A549 (cell line): ENCODE results near the gene NRG3. TPM values are rescaled to one million over a fixed set of nuclear protein-coding genes. Genes with fewer than 3 reads are reported as not detected.

ENCODE experiments used
- ATAC-seq, 2 experiments: fragments of 200-7000 bp in 1 of 2; fragments of >200 bp in 1 of 2; cut with Nextera tagmentation in 1 of 2; cut with Tn5 transposase in 1 of 2; 3 replicates each; pipeline versions ENCODE4 v1.8.0 to v1.9.1; 2018 to 2020; ENCODE audit warnings: mild to moderate bottlenecking in 1 of 2, moderate library complexity in 1 of 2
- CTCF ChIA-PET: fragments of 300-600 bp; sonication (Branson Sonifier 250); formaldehyde crosslinking; extraction: SDS; loops from one replicate; lab custom pipeline; 2021; ENCODE audit warnings: antibody characterized with exemption, inconsistent platforms; lab: Yijun Ruan, JAX
- POLR2A ChIA-PET: fragments of 350-600 bp; formaldehyde crosslinking; extraction: SDS; loops from one replicate; lab custom pipeline; 2021; ENCODE audit warnings: antibody characterized with exemption, inconsistent platforms; lab: Yijun Ruan, JAX
- DNase-seq, 2 experiments: peaks; one replicate each; pipeline versions ENCODE4 v3.0.0 to v3.0.0-alpha.2; 2011 to 2016; ENCODE audit warnings: low read depth in 1 of 2, low spot score in 1 of 2
- FAIRE-seq: peaks from 2 replicates; lab custom pipeline; 2011; peaks lifted over from hg19 to GRCh38; lab: Jason Lieb, UNC
- H3K27ac ChIP-seq, 2 experiments: fragments of >200 bp; sonication (Bioruptor Twin); formaldehyde crosslinking; 3 replicates each; pipeline ENCODE4 v1.5.1; 2016 to 2017
- H3K4me1 ChIP-seq: fragments of >200 bp; sonication (Bioruptor Twin); formaldehyde crosslinking; 3 replicates; pipeline ENCODE4 v1.6.1; 2016
- H3K4me2 ChIP-seq: fragments of >200 bp; sonication (Bioruptor Twin); formaldehyde crosslinking; 3 replicates; pipeline ENCODE4 v1.6.1; 2016
- H3K4me3 ChIP-seq: fragments of >200 bp; sonication (Bioruptor Twin); formaldehyde crosslinking; 3 replicates; pipeline ENCODE4 v1.5.1; 2016
- H3K9me3 ChIP-seq: fragments of >200 bp; sonication (Bioruptor Twin); formaldehyde crosslinking; 3 replicates; pipeline ENCODE4 v1.6.1; 2016
- ATOH8 ChIP-seq: fragments of 250-450 bp; sonication (Bioruptor Pico); IDR thresholded peaks from 2 replicates; pipeline ENCODE4 v1.5.0; 2020; ENCODE audit warnings: low read depth, mild to moderate bottlenecking, moderate library complexity
- BCL3 ChIP-seq: fragments of >200 bp; sonication (Bioruptor Twin); formaldehyde crosslinking; IDR thresholded peaks from 3 replicates; pipeline ENCODE4 v1.6.1; 2016
- CBX2 ChIP-seq: fragments of 200-600 bp; sonication (generic); IDR thresholded peaks from 2 replicates; pipeline ENCODE4 v1.6.1; 2016; ENCODE audit warnings: low read depth, mild to moderate bottlenecking, borderline replicate concordance
- CHD4 ChIP-seq: fragments of 200-600 bp; sonication (generic); IDR thresholded peaks from 2 replicates; pipeline ENCODE4 v1.6.1; 2016; ENCODE audit warnings: antibody characterized with exemption, mild to moderate bottlenecking, borderline replicate concordance
- CTCF ChIP-seq: fragments of >200 bp; sonication (Bioruptor Twin); formaldehyde crosslinking; IDR thresholded peaks from 3 replicates; pipeline ENCODE4 v1.5.1; 2016
- EHMT2 ChIP-seq: fragments of 200-600 bp; sonication (generic); IDR thresholded peaks from 2 replicates; pipeline ENCODE4 v1.6.1; 2016; ENCODE audit warnings: antibody characterized with exemption, low read depth, mild to moderate bottlenecking, moderate library complexity
- GATA3 ChIP-seq: IDR thresholded peaks from 2 replicates; pipeline ENCODE4 v1.6.1; 2012; ENCODE audit warnings: borderline replicate concordance
- HDAC2 ChIP-seq: fragments of 200-600 bp; sonication (generic); IDR thresholded peaks from 2 replicates; pipeline ENCODE4 v1.6.1; 2016
- HES2 ChIP-seq: fragments of >200 bp; sonication (Bioruptor Twin); formaldehyde crosslinking; IDR thresholded peaks from 2 replicates; pipeline ENCODE4 v1.6.1; 2016
- HMGXB4 ChIP-seq: fragments of 250-450 bp; sonication (Bioruptor Pico); IDR thresholded peaks from 2 replicates; pipeline ENCODE4 v1.5.0; 2021; ENCODE audit warnings: mild to moderate bottlenecking, moderate library complexity, borderline replicate concordance
- HOXB5 ChIP-seq: fragments of 250-450 bp; sonication (Bioruptor Pico); IDR thresholded peaks from 2 replicates; pipeline ENCODE4 v1.5.0; 2020; ENCODE audit warnings: mild to moderate bottlenecking, moderate library complexity
- MYC ChIP-seq: IDR thresholded peaks from 2 replicates; pipeline ENCODE4 v1.6.1; 2012; ENCODE audit warnings: mild to moderate bottlenecking, inconsistent platforms, low read length, improper control_type of control experiment, borderline replicate concordance
- NFE2L2 ChIP-seq: fragments of 150-350 bp; conservative IDR thresholded peaks from 2 replicates; pipeline ENCODE4 v1.6.1; 2014; ENCODE audit warnings: low read length
- NPAS2 ChIP-seq: fragments of 250-450 bp; sonication (Bioruptor Pico); IDR thresholded peaks from 2 replicates; pipeline ENCODE4 v1.8.0; 2022; ENCODE audit warnings: mild to moderate bottlenecking, moderate library complexity, borderline replicate concordance
- NR3C1 ChIP-seq: fragments of >200 bp; sonication (Bioruptor Twin); formaldehyde crosslinking; IDR thresholded peaks from 3 replicates; pipeline ENCODE4 v1.6.1; 2017
- PHF8 ChIP-seq: fragments of 200-600 bp; sonication (generic); IDR thresholded peaks from 2 replicates; pipeline ENCODE4 v1.6.1; 2016; ENCODE audit warnings: low read depth, mild to moderate bottlenecking, antibody characterized with exemption, moderate library complexity, borderline replicate concordance
- POLR2AphosphoS2 ChIP-seq: conservative IDR thresholded peaks from 2 replicates; pipeline ENCODE4 v1.6.1; 2012; ENCODE audit warnings: low read length, improper control_type of control experiment, inconsistent platforms
- RNF2 ChIP-seq: fragments of 200-600 bp; sonication (generic); IDR thresholded peaks from 2 replicates; pipeline ENCODE4 v1.6.1; 2016; ENCODE audit warnings: low read depth, mild to moderate bottlenecking, antibody characterized with exemption, moderate library complexity, borderline replicate concordance
- SMC3 ChIP-seq: fragments of >200 bp; sonication (Bioruptor Twin); formaldehyde crosslinking; IDR thresholded peaks from 3 replicates; pipeline ENCODE4 v1.6.1; 2018; ENCODE audit warnings: inconsistent platforms
- USF2 ChIP-seq: fragments of 450-650 bp; IDR thresholded peaks from 2 replicates; pipeline ENCODE4 v1.6.1; 2014; ENCODE audit warnings: antibody characterized with exemption
- ZFP36 ChIP-seq: fragments of 450-650 bp; IDR thresholded peaks from 2 replicates; pipeline ENCODE4 v1.6.1; 2014; ENCODE audit warnings: borderline replicate concordance; ENCODE audit not compliant: partially characterized antibody
- ZSCAN20 ChIP-seq: fragments of 250-450 bp; sonication (Bioruptor Pico); IDR thresholded peaks from 2 replicates; pipeline ENCODE4 v1.8.0; 2022; ENCODE audit warnings: mild to moderate bottlenecking, moderate library complexity
- WGBS: methylation state at CpG from one replicate; pipeline ENCODE4 v1.1.6; 2017; ENCODE audit errors: missing lambda C conversion rate; 5-methylcytosine and 5-hydroxymethylcytosine counted together
- polyA plus RNA-seq, 4 experiments: library from polyadenylated mRNA; depleted of rRNA in 3 of 4; stranded (reverse); fragments of >200 nt; fragmentation: RNase III in 1 of 4; extraction: RNeasy Plus Mini Kit Qiagen cat#74134 plus additional on column Dnase treatment in 1 of 4; gene quantifications; 2 replicates in 3 of 4; 3 replicates in 1 of 4; pipeline ENCODE4 v1.2.3, GENCODE V29; 2011 to 2017

NRG3 gene
- polyA plus RNA-seq, 2 of the 4 experiments (the other 2 are of a cell fraction), result not detected

- Histone ChIP-seq H3K9me3 (no peaks in the 10 kb centered on the region), H3K4me1 (no peaks in the 10 kb centered on the region), H3K4me3 (no peak overlapping the region), H3K4me2 (no peak overlapping the region), H3K27ac (no peak overlapping the region)
- DNase-seq (no peak), FAIRE-seq (no peak), ATAC-seq (no peak)
- WGBS, result 2% methylated on average over 7 of the region's 7 CpGs
- TF ChIP-seq HOXB5 (CRISPR knock-in tag) (no peak), HDAC2 (no peak), NR3C1 (no peak), GATA3 (no peak), MYC (no peak)
- POLR2A ChIA-PET, result no interaction called here
- CTCF ChIA-PET, result no interaction called here
Measured at GRCh38 chr10:82194419-82194818, 319.4 kb downstream of the NRG3 start.

- TF ChIP-seq HMGXB4 (CRISPR knock-in tag) (no peak), BCL3 (no peak), MYC (no peak), EHMT2 (no peak), ATOH8 (CRISPR knock-in tag) (no peak), ZSCAN20 (CRISPR knock-in tag) (no peak), POLR2AphosphoS2 (no peak), HES2 (no peak), NPAS2 (CRISPR knock-in tag) (no peak), PHF8 (no peak)
- no peak overlapping the region for H3K4me2 ChIP-seq
- H3K4me3 ChIP-seq, result no peak overlapping the region
- H3K9me3 ChIP-seq, result no peaks in the 10 kb centered on the region
- ATAC-seq (no peak), DNase-seq (no peak), FAIRE-seq (no peak)
- POLR2A ChIA-PET, result no interaction called here
- WGBS, result 9% methylated on average over 2 of the region's 2 CpGs
- no peak overlapping the region for H3K27ac ChIP-seq
- no peaks in the 10 kb centered on the region for H3K4me1 ChIP-seq
- CTCF ChIA-PET, result no interaction called here
Measured at GRCh38 chr10:82206831-82207230, 331.8 kb downstream of the NRG3 start.

- ATAC-seq (no peak), FAIRE-seq (no peak), DNase-seq (no peak)
- Histone ChIP-seq H3K4me1 (no peaks in the 10 kb centered on the region), H3K9me3 (no peaks in the 10 kb centered on the region), H3K4me2 (no peak overlapping the region), H3K27ac (no peak overlapping the region), H3K4me3 (no peak overlapping the region)
- CTCF ChIA-PET, result no interaction called here
- POLR2A ChIA-PET, result no interaction called here
- WGBS, result 44% methylated on average over 2 of the region's 2 CpGs
- TF ChIP-seq HOXB5 (CRISPR knock-in tag) (no peak), NFE2L2 (no peak), SMC3 (no peak), USF2 (no peak), CHD4 (no peak), CTCF (no peak), CBX2 (no peak), RNF2 (no peak), BCL3 (no peak), ZFP36 (no peak)
Measured at GRCh38 chr10:82208726-82209125, 333.7 kb downstream of the NRG3 start.
